GM12874 (cell line): ENCODE data around the gene CTNNA2.

Experiments
- CTCF ChIP-seq: IDR thresholded peaks from 2 replicates; pipeline ENCODE4 v1.5.1; 2011; ENCODE audit warnings: low read depth, mild to moderate bottlenecking, control low read depth, low read length, moderate library complexity; ENCODE audit not compliant: insufficient read depth

CTNNA2 gene

GRCh38 chr2:80464275-80464674 is 951.4 kb downstream of the CTNNA2 start:
- TF ChIP-seq CTCF: no peak

- TF ChIP-seq CTCF: no peak
Measured at GRCh38 chr2:80467262-80467811, 954.5 kb downstream of the CTNNA2 start.

GRCh38 chr2:80469428-80469827 is 956.6 kb downstream of the CTNNA2 start:
- TF ChIP-seq CTCF: no peak

- TF ChIP-seq CTCF: no peak
Measured at GRCh38 chr2:80473069-80473468, 960.2 kb downstream of the CTNNA2 start.

GRCh38 chr2:80473796-80474195 is 960.9 kb downstream of the CTNNA2 start:
- TF ChIP-seq CTCF: no peak

GRCh38 chr2:80475970-80476369 is 963.1 kb downstream of the CTNNA2 start:
- no peak for TF ChIP-seq CTCF

GRCh38 chr2:80476535-80477117 is 963.8 kb downstream of the CTNNA2 start:
- no peak for TF ChIP-seq CTCF
